ENCODE results near the gene CYFIP2. TPM values are rescaled to one million over a fixed set of nuclear protein-coding genes. Genes with fewer than 3 reads are reported as not detected.
A peak's percentile ranks its signal among the peaks of the same experiment; 100 is the strongest.

CYFIP2 gene
- total RNA-seq, 1 donor from 2014 or later: 14.4 TPM

DNA sequence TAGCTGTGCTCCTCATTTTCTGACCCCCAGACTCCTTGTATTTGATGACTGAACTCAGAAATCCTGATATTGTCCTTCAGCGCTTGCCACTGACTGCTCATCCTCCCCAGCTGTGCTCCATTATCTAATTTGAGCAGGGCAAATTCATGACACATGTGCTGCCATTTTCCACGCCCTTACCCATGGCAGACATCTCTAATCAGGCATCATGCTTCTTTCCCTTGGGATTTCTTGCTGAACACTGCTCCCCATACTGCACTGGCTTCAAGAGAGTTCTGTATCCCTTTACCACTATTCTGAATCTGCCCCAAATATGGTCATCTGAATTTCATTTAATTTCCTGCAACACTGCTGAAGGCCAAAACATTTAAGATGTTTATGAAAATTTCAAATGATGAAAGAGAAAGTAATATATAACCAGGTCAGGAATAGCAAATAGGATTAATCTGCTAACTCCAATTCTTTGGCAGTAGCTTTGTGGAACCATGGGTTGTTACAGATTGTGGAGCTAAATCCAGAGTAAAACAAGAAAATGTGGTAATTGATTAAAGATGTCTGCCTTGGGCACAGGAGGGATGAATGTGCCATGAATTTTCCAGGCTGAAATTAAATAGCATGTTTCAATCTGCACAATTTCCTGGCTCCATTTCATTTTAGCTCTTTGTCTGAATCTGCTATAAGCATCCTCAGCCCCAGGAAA lies 93.6 kb downstream of the CYFIP2 start:
- peak; percentile 73 for DNase-seq

DNA sequence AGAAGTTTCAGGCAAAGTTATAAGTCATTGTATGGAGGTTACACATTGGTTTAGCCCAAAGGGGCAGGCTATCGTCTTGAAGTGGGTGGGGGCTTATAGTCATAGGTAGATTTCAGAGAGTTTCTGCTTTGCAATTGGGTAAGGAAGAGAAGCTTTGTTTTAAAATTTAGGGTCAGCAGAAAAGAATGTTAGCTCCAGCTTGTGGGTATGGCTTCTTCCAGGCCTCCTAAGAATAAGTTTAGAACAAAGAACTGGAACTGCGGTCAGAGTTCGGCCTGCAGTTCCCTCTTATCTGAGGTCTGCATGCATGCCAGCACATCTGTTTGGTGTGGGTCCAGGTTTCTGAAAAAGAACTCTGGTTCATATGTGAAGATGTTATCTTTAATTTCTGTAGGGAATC lies 96.1 kb downstream of the CYFIP2 start:
- DNase-seq: peak; percentile 44

DNA sequence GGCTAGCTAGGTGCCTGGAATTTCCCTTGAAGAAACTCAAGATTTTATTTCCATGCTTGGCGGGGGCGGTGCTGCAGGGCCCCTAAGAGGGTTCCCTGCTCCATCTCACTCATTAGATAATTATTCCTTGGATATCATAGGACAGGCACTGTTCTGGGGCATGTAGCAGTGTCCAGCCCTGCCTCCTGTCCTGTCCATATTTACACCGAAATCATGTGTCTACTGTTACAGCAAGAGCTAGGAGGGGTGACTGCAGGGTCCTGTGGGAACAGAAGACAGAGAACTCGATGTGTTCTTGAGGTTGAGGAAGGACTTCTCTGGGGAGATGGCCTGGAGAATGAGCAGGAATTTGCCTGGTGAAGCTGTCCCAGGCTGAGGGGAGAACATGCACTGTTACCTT lies 96.6 kb downstream of the CYFIP2 start:
- no peak for DNase-seq

DNA sequence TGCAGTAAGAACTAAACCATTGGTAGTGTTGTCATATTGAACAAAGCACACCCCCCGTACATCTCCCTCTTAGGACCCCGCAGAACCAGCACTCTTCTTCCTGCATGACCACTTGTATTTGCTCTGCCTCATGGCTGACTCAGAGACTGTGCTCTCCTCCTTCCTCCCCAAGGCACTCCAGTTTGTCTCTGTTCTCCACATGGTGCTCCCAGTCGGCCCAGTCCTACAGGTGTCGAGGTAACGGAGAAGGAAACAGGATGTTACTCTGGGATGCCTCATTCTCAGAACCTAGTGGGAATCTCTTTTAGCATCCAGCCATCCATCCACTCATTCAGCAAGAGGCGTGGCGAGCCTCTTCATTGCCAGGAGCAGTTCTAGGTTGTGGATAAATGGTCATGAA lies 97.1 kb downstream of the CYFIP2 start:
- DNase-seq: no peak

DNA sequence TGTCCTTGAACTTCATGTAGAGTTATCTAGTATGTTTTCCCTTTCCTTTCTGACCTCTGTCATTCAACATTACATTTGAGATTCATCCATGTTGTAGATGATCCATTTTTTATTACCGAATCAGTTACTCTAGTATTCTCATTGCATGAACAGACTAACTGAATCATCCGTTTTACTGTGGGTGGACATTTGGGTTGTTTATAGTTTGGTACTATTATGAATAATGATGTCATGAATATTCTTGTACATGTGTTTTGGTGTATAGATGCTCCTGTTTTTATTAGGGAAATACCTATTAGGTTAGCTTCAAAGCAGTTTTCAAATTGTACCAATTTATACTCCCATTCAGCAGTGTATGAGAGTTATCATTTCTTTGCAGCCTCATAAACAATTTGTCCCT lies 99.8 kb downstream of the CYFIP2 start:
- no peak for DNase-seq

DNA sequence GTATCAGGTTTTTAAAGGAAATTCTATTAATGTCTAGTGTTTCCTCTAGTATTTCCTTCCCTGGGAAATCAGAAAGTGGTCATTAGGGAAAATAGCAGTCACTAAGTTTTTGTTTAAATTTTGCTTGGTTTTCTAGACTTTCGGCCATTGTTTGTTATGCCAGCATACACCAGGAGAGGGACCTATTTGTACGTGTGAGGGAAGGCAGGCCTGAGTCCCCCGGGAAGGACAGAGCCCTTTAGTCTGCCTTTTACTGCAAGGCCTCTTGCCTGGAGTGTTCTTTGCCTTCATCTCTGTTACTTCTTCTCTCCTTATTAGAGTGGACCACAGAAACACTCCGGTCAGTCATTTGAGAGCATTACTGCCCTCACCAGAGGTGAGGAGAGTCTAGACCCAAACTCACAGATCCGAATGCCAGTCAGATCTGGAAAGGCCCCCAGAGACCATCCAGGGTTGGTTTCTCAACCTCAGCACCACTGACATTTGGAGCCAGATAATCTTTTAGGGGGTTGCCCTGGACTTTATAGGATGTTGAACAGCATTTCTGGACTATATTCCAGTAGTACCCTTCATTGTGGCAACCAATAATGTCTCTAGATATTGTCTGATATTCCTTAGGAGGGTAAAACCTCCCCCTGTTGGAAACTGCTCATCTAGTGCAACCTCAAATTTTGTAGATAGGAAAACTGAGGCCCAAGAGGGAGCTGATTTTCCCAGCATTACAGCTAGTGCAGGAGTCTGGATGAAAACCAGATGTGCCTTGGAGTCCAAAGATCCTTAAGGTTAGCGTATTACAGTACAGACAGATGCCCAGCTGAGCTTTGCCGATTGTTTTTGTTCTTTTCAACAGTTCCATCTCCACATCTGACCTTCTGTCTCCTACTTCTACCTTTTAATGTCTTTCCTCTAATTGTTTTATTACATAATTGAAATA lies 101.1 kb downstream of the CYFIP2 start:
- peak; percentile 51 for DNase-seq

DNA sequence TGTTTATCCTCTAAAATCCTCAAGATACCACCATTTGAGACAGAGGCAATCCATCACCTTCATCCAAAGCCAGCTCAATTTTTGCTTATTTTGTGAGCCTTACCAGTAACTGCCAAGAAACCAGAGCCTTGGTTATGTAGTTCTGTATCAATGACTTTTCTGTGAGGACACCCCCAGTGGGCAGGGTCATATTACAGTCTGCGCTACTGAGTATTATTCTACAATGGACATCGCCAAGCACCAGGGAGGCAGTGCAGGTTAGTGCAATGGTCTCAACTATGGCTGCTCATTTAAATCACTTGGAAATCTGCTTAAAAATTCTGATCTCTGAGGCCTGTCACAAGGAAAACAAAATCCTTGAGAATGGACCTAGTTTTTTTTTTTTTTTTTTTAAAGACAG lies 103.6 kb downstream of the CYFIP2 start:
- no peak for DNase-seq

DNA sequence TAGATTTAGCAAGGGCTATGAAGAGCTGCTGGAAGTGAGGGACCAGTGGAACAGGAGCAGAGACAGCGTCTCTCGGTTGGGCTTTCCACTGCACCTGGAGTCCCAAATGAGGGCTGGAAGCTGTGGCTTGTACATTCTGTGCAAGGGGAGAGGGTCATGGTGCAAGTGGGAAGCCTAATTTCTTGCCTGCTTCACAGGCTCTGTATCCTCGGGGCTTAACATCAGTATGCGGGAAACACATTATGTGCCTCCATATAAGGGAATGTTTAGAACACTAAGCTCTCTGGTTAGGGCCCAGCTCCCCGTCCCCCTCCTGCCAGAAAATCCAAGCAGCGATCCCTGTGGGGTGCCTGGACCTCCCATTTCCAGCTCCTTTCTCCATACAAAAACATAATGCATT lies 105.0 kb downstream of the CYFIP2 start:
- DNase-seq: peak; percentile 1

DNA sequence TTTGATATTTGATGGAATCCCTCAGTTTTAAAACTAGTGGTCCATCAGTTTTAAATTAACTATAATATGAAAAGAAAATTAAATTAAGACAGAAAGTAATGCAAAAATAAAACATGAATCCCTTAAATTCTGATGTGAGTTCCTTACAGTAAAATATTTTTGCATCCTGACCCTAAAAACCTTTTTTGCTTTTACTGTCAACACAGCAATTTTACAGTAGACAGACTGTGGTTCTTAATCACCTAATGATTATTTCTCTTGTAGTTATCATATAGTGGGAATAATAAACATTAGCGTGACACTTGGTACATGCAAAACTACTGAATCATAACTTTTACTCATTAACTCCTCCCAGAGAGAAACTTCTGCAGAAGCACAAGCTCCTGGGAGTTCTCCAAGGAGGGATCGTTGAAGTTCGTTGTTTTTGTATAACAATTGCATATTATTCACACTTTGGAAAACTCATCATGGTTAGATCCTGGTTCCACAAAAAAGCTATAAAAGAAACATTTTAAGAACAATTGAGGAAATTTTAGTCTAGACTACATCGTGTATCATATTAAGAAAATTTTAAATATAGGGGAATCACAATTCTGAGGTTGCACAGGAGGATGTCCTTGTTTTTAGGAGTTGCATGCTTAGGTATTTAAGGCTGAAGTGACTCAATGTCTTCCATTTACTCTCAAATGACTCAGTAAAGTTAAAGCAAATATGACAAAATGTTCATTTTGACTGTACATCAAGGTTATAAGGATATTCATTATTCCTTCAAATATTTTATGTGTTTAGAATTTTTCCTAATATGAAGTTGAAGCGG lies 105.9 kb downstream of the CYFIP2 start:
- no peak for DNase-seq

DNA sequence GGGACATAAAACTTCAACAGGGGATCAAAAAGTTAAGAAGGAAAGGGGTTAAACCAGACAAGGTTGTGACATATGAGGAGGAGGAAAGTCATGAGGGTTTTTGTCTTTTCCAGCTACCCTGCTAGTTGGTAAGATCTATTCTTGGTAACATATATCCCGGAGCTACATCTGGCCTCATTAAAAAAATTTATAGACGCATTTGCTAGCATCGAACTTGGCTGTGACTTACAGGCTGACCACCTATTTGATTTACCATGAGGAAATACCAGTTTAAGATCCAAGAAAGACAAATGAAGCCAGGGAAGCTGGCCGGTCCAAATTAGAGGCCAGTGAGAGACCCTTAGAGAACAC lies 106.5 kb downstream of the CYFIP2 start:
- DNase-seq: no peak

DNA sequence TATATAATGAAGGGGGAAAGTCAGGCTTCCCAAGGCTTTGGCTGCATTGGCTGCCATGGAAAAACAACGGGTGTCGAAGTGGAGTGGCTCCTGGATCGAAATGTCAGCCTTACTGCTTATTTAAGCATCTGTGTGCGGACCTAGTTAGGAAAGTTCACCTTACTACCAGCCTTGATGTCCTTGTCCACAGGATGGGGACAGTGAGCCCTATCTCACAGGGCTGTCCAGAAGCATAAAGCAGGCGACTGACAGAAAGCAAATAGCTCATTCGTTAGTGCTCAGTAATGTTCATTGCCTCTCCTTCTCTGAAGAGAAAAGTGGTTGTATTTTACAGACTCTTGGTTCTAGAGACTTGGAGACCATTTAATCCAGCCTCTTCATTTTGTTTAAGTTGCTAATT lies 112.6 kb downstream of the CYFIP2 start:
- no peak for DNase-seq

DNA sequence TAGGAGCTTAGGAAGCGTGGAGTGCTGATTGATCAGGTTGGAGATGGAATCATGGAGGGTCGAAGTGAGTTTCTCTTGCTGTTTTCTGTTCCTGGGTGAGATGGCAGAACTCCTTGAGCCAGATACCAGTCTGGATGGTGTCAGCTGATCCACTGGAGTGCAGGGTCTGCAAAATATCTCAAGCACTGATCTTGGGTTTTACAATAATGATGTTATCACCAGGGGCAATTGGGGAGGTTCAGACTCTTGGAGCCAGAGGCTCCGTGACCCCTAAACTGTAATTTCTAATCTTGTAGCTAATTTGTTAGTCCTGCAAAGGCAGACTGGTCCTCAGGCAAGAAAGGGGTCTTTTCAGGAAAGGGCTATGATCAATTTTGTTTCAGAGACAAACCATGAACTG lies 114.1 kb downstream of the CYFIP2 start:
- no peak for DNase-seq

DNA sequence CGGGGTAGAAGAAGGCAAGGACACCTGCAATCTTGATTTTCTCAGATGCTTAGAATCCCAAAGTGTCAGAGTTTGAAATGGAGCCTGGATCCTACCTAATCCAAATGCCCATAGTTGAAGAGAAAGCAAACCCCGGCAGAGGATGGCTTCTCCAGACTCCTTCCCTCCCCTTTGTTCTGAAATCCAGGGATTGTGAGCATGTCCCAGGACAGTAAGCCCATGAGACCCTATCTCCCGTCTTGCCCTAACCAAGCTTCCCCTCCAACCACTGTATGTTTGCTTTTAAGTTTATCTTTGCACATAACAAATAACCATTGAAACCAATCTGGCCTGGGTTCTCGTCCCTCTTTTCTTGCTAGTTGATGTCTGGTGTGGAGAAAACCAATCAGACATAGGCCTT lies 115.8 kb downstream of the CYFIP2 start:
- DNase-seq: no peak

DNA sequence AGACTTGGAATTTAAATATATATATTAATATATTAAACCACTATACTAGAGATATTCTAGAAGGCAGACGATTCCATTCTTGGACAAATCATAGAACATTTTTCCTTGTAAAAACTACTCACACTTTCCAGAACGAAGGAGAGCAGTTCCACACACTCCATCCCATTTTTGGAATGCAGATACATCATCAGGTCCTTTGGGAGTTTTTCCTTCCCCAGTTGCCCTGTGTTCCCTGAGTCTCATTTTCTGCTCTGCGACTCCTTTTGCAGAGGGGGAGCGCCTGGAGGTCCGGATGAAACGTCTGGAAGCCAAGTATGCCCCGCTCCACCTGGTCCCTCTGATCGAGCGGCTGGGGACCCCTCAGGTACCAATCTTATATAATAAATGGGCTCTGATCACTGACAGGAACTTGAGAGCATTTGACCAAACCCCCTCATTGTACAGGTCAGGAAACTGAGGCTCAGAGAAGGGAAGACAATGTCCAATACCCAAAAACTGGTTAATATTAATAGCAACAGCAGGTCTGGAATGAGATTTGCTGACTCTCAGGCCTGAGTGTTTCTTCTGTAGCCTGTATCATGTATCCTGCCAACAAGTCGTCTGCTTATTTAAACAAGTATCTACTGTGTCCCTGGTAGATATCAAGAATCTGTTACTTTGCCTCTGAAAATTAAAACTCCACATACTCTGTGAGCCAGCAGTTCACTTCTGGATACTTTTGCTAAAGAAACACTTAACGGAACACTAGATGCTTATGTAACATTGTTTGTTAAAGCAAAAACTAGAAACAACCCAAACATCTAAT lies 117.3 kb downstream of the CYFIP2 start:
- no peak for DNase-seq

DNA sequence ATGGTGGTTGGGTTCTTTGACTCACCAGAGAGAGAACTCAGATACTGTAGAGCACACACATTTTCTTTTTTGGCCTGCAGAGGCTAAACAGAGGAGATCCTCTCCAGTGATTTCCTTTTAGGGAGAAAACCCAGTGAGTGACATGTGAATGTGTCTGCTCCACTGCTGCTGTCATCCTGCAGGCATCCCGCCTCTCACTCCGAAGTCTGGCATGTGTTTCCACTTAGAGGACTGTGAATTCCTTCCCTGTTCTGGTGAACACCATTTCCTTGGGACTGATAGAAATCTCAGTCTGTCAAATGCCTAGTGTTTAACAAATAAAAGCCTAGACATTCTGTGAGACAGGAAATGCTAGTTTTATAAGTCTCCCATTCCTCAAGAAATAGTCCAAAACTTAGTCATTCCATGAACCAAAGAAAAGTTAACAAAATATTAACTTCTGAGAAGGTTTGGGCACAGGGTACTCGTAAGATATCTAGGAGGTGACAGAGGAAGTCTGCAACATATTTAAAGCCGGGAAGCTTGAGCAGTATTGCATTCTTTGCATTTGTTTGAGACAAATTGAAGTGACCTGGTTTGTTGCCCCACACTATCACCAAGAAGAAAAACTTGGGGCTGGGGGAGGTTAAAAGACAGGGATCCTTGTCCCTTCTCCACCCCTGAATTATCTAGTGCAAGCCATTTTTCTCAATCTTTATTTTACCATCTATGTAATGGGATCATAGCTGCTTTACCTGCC lies 119.2 kb downstream of the CYFIP2 start:
- DNase-seq: peak; percentile 98

DNA sequence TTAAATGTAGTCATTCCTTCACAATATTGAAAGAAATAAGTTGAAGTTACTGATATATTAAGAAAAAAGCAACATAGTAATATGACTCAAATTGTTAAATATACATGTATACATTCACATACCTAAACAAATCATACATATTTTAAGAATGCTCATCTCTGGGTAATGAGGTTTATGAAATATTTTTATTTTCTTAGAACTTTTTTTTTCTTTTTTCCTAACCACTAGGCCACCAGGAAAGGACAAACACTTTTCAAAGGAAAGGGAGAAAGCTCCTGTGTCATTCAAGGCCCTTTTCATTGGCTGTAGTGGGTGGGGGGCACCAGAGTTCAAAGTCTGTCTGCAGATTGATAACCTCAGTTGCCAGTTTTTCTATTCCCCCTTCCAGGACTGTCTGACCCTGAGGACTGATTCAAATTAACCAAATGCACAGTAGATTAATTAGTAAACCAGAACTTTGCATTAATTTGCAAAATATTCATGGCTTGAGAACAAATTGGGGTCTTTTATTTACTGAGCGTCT lies 121.2 kb downstream of the CYFIP2 start:
- no peak for DNase-seq

DNA sequence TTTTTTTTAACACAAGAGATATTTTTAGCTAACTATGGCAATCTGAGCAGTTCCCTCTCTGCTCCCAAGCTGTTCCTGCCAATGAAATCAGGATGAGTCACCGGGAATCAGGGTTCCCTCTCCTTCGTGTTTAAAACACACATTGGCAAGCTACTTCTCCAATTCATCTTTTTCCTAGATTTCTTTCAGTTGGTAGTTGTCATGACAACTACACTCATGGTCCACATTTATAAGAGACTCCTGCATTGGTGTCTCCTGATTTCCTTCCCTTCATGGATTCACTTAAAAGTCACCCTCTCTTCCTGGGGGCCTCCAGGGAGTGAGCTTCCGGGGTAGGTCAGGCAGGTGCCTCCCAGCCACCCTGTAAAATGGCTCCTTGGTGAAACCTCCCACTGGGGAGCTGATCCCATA lies 121.8 kb downstream of the CYFIP2 start:
- peak; percentile 85 for DNase-seq

DNA sequence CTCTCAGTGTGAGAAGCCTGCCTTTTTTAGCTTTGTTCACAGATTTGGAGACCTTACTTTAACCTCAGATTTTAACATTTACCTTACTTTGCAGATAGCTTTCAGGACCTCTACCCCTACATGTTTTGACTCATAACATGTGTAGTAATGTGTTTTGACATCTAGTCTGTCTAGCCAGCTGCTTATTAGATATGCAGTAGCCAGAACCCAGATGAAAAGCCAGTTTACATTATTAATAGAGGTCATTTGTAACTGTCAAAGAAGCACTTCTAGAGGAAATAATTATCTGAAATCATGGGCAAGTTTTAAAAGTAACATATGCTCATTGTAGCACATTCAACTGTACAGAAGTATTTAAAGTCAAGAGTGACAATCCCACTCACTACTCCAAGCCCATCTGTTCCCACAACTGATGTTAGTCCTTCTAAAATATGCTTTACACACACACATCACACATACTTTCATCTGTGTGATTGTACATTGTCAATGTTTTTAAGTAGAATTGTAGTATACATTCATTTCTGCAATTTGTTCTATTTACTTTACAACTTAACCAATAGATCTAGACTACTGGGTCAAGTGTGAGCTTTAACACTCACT lies 122.3 kb downstream of the CYFIP2 start:
- no peak for DNase-seq

DNA sequence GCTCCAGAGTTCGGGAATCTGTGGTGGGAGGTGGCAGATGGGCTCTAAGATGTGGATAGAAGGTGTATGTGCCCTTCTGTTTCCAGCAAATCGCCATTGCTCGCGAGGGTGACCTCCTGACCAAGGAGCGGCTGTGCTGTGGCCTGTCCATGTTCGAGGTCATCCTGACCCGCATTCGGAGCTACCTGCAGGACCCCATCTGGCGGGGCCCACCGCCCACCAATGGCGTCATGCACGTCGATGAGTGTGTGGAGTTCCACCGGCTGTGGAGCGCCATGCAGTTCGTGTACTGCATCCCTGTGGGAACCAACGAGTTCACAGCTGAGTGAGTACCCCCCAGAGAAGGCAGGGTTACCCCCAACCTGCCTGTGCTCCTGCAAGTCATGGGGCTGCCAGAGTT lies 123.2 kb downstream of the CYFIP2 start:
- DNase-seq: no peak

DNA sequence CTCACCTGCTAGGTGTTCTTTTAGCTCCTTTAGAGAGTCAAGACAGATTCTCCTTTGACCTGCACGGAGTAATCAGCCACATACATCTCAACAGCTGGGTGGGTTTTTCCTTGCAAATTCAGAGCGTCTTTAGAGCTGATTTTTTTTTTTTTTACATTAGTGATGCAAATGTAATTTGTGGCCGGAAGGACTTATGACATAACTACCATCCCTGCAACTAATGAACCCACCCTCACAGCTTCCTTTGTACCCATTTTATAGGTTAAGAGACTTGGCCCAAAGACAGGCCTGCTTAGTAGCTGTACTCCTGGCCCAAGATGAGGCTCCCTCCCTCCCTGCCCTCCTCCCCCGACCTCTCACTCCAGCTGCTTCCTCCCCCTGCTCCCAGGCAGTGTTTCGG lies 124.2 kb downstream of the CYFIP2 start:
- DNase-seq: no peak

Measured in skin of body (tissue), 2 donors.